Spleen (tissue), 11 donors: ENCODE results near the gene IRF2. TPM values are rescaled to one million over a fixed set of nuclear protein-coding genes. Genes with fewer than 3 reads are reported as not detected.

ENCODE experiments used
- DNase-seq: peaks from one replicate; pipeline ENCODE4 v3.0.0-alpha.2; 2020
- H3K27ac ChIP-seq, 8 donors: fragments of 200-600 bp; sonication (generic) in 7 of 8; 1 replicate in 4 of 8; 2 replicates in 4 of 8; pipeline versions ENCODE4 v1.5.0 to v1.8.0; 2016 to 2021; ENCODE audit warnings: inconsistent platforms in 4 of 8, mild to moderate bottlenecking in 4 of 8, moderate library complexity in 1 of 8
- H3K27me3 ChIP-seq, 7 donors: fragments of 200-600 bp; sonication (generic) in 6 of 7; replicated peaks in 1 of 7; 1 replicate in 4 of 7; 2 replicates in 3 of 7; pipeline versions ENCODE4 v1.5.0 to v1.8.0; 2016 to 2021; ENCODE audit warnings: inconsistent platforms in 3 of 7, mild to moderate bottlenecking in 1 of 7
- H3K36me3 ChIP-seq, 6 donors: fragments of 200-600 bp; sonication (generic) in 5 of 6; 1 replicate in 4 of 6; 2 replicates in 2 of 6; pipeline versions ENCODE4 v1.5.0 to v1.8.0; 2016 to 2021; ENCODE audit warnings: inconsistent platforms in 2 of 6
- H3K4me1 ChIP-seq, 6 donors: fragments of 200-600 bp; sonication (generic) in 5 of 6; 1 replicate in 3 of 6; 2 replicates in 3 of 6; pipeline versions ENCODE4 v1.5.0 to v1.8.0; 2016 to 2021; ENCODE audit warnings: inconsistent platforms in 3 of 6
- H3K4me3 ChIP-seq, 8 donors: fragments of 200-600 bp; sonication (generic) in 7 of 8; 1 replicate in 4 of 8; 2 replicates in 4 of 8; pipeline versions ENCODE4 v1.5.0 to v1.8.0; 2016 to 2021; ENCODE audit warnings: inconsistent platforms in 4 of 8, mild to moderate bottlenecking in 4 of 8, moderate library complexity in 2 of 8
- H3K9me3 ChIP-seq, 8 donors: fragments of 200-600 bp; sonication (generic) in 7 of 8; 1 replicate in 4 of 8; 2 replicates in 4 of 8; pipeline versions ENCODE4 v1.5.0 to v1.8.0; 2016 to 2021; ENCODE audit warnings: inconsistent platforms in 4 of 8
- POLR2A ChIP-seq, 3 donors: fragments of 450-650 bp; IDR thresholded peaks; one replicate each; pipeline ENCODE4 v1.5.1; 2017; ENCODE audit warnings: antibody characterized with exemption in 3 of 3, mild to moderate bottlenecking in 1 of 3
- POLR2AphosphoS5 ChIP-seq, 3 donors: sonication (generic); formaldehyde crosslinking; IDR thresholded peaks; one replicate each; pipeline ENCODE4 v1.5.1; 2017; ENCODE audit warnings: antibody characterized with exemption in 3 of 3
- WGBS, 5 donors: extraction: QIAGEN DNeasy Blood & Tissue Kit in 3 of 5; methylation state at CpG; one replicate each; pipeline versions ENCODE4 v1.1.5 to v1.1.7; 2013 to 2018; 5-methylcytosine and 5-hydroxymethylcytosine counted together
- intact Hi-C: fragments of 100-400 bp; cut with DNase I; formaldehyde crosslinking; loops from one replicate; pipeline ENCODE4 v1.15.0; 2023; ENCODE audit warnings: low total_unique reads
- polyA plus RNA-seq, 3 donors: library from polyadenylated mRNA; stranded (reverse); fragments of 200-250 nt; gene quantifications; one replicate each; pipeline ENCODE4 v1.2.1, GENCODE V29; 2013
- total RNA-seq, 7 donors: library from RNA; depleted of rRNA in 3 of 7; stranded (reverse); fragments of >200 nt in 3 of 7; fragmentation: NEBNext Ultra II Directional in 4 of 7; extraction: Animal tissue kit (Norgen Biotek cat#: 25700) in 4 of 7; gene quantifications; one replicate each; pipeline versions ENCODE4 v1.1.0 to v1.2.1, GENCODE V29; 2016 to 2021
- TF ChIP-seq, protein P1 (sequence below), 11 experiments: fragments of 200-600 bp in 7 of 11; fragments of 450-650 bp in 4 of 11; sonication (generic) in 4 of 11; IDR thresholded peaks in 8 of 11; conservative IDR thresholded peaks in 3 of 11; 1 replicate in 7 of 11; 2 replicates in 4 of 11; pipeline versions ENCODE4 v1.4.0 to v1.8.0; 2016 to 2021; ENCODE audit warnings: antibody characterized with exemption in 11 of 11, inconsistent platforms in 4 of 11, mild to moderate bottlenecking in 1 of 11
- donor health status: healthy with polysubstance abuse.
- donor health status: DM: no; HTN: no; CAD: no; lungs with moderate emphysema.
- donor health status: DM: no; HTN: no; CAD: no.
- donor health status: Bipolar disorder and iron deficiency.
- donor health status: healthy.
- donor health status: DM: no; HTN: no; CAD: no.
- donor health status: DM: yes; HTN: yes; CAD: no.

IRF2 gene
- total and polyA plus RNA-seq, 10 donors = 27.1 to 101 (median 87.2) TPM

- TF ChIP-seq POLR2AphosphoS5 (IDR thresholded peaks at IDR 0.05) (no peak), POLR2A (IDR thresholded peaks at IDR 0.05) (no peak)
- TF ChIP-seq, protein P1, sequence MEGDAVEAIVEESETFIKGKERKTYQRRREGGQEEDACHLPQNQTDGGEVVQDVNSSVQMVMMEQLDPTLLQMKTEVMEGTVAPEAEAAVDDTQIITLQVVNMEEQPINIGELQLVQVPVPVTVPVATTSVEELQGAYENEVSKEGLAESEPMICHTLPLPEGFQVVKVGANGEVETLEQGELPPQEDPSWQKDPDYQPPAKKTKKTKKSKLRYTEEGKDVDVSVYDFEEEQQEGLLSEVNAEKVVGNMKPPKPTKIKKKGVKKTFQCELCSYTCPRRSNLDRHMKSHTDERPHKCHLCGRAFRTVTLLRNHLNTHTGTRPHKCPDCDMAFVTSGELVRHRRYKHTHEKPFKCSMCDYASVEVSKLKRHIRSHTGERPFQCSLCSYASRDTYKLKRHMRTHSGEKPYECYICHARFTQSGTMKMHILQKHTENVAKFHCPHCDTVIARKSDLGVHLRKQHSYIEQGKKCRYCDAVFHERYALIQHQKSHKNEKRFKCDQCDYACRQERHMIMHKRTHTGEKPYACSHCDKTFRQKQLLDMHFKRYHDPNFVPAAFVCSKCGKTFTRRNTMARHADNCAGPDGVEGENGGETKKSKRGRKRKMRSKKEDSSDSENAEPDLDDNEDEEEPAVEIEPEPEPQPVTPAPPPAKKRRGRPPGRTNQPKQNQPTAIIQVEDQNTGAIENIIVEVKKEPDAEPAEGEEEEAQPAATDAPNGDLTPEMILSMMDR (IDR thresholded peaks at IDR 0.05 in 8 of 11, conservative IDR thresholded peaks at IDR 0.05 in 3 of 11) = no peak
- H3K4me3 ChIP-seq = peak overlapping the region; percentile 60 to 84 (median 80)
- no peaks in the 10 kb centered on the region for H3K9me3 ChIP-seq
- no peaks in the 10 kb centered on the region for H3K27me3 ChIP-seq
- DNase-seq = peak; percentile 87
- no peaks in the 10 kb centered on the region for H3K36me3 ChIP-seq
- H3K4me1 ChIP-seq = peaks cover 45 to 74% (median 61%) of the 10 kb centered on the region in 6 donors
- WGBS, 5 donors = 0 to 1% (median 1%) methylated on average over 9 to 17 of the region's 17 CpGs
- peak overlapping the region; percentile 96 to 100 (median 100) for H3K27ac ChIP-seq
- intact Hi-C loops = loop anchor here (10.0 kb wide), 4 partner anchors 60 to 210 kb away; no protein-coding TSS in a partner anchor
Measured at GRCh38 chr4:184475096-184475461, 729 bp upstream of the IRF2 start.

DNA sequence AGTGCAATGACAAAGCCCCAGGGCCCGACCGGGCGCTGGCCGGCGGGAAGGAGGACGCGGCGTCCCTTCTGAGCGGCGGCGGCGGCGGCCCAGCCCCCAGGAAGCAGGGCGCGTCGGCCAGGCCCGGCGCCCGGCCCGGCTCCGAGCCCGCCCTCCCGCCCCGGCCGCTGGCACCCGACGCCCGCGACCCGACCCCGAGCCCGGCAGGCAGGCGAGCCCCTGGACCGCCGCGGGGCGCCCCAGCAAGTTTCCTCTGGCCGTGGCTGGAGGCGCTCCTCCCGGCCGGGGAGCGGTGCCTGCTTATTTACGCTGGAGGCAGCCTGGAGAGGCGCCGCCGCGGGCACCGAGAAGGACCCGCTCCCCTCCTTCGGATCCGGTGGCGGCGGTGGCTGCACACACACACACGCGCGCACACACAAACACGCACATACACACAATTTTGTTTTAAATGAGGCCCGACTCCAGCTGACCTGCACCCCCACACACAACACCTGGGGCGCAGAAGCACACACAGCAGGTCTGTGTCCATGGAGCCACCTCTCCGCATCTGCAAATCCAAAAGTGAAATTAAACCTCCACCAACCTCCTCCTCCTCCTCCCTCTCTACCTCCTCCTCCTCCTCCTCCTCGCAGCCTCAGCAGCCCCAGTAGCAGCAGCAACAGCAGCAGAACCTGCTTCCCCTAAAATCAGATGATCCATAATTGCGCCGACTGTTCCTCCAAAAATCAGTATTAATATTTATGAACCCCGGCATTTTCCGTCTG is 669 bp downstream of the IRF2 start:
- Histone ChIP-seq H3K4me1 (peaks cover 56 to 76% (median 67%) of the 10 kb centered on the region in 6 donors), H3K27me3 (no peaks in the 10 kb centered on the region), H3K4me3 (peak overlapping the region; percentile 60 to 87 (median 80)), H3K36me3 (peaks cover 0 to 12% (median 0%) of the 10 kb centered on the region in 6 donors), H3K27ac (peak overlapping the region; percentile 96 to 100 (median 100)), H3K9me3 (no peaks in the 10 kb centered on the region)
- TF ChIP-seq, protein P1 (IDR thresholded peaks at IDR 0.05 in 8 of 11, conservative IDR thresholded peaks at IDR 0.05 in 3 of 11) = no peak
- peak in 1 of 3 donors; percentile 24 for TF ChIP-seq POLR2A (IDR thresholded peaks at IDR 0.05)
- TF ChIP-seq POLR2AphosphoS5 (IDR thresholded peaks at IDR 0.05) = peak in 2 of 3 donors; percentile 63 to 67
- intact Hi-C loops = loop anchor here (10.0 kb wide), 4 partner anchors 59 to 209 kb away; no protein-coding TSS in a partner anchor
- DNase-seq = peak; percentile 92
- WGBS, 5 donors = 0 to 1% (median 0%) methylated on average over 23 to 65 of the region's 65 CpGs

DNA sequence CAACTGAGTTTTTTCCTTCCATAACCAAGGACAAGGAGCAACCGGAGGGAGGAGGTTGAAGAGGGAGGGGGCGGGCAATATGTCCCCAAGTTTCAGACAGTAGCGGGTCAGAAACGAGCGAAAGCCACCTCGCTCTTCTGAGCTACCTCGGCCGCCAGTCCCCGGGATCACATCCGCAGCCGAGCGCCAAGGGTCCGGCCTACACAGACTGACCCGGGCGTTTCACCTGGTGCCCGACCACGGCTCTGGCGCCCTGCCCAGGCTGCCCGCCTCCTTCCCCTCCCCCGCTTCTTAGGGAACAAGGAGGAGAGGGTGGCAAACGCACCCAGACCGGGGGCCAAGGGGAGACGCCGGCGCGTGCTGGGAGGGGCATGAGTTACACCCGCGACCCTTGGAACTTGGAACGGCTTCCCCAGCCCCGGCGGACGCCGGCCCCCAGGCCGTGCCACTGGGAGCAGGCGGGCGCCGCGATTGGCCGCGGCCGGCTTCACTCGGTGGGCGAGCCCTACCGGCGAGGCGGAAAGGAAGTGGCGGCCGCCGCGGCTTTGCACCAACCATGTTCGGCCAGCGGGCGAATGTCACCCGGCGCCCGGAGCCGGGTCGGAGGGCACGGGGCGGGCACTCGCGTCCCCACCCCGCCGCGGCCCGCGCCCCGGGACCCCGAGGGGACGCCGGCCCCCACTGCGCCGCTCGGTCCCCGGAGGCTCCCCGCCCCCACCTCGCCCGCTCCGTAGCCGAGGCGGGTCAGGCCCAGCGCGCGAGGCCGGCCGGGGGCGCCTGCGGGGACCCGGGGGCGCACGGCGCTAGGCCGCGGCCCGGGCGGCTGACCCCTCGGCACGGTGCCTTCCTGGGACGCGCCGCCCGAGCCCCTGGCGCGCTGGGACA is 1.5 kb downstream of the IRF2 start:
- H3K9me3 ChIP-seq = no peaks in the 10 kb centered on the region
- H3K4me3 ChIP-seq = peak overlapping the region; percentile 60 to 87 (median 80)
- DNase-seq = peak; percentile 96
- 0 to 1% (median 0%) methylated on average over 28 to 104 of the region's 104 CpGs for WGBS, 5 donors
- peaks cover 0 to 20% (median 0%) of the 10 kb centered on the region in 6 donors for H3K36me3 ChIP-seq
- H3K27me3 ChIP-seq = no peaks in the 10 kb centered on the region
- H3K4me1 ChIP-seq = peaks cover 57 to 76% (median 70%) of the 10 kb centered on the region in 6 donors
- intact Hi-C loops = loop anchor here (10.0 kb wide), 4 partner anchors 58 to 208 kb away; no protein-coding TSS in a partner anchor
- peak overlapping the region; percentile 96 to 100 (median 100) for H3K27ac ChIP-seq
- TF ChIP-seq, protein P1 (IDR thresholded peaks at IDR 0.05 in 8 of 11, conservative IDR thresholded peaks at IDR 0.05 in 3 of 11) = peak in 7 of 11 experiments; percentile 16 to 43 (median 31)
- peak; percentile 75 to 89 (median 85) for TF ChIP-seq POLR2AphosphoS5 (IDR thresholded peaks at IDR 0.05)
- TF ChIP-seq POLR2A (IDR thresholded peaks at IDR 0.05) = peak in 2 of 3 donors; percentile 24 to 29
